Measurements from ENCODE around the gene INPP4A. TPM values are rescaled to one million over a fixed set of nuclear protein-coding genes. Genes with fewer than 3 reads are reported as not detected.

The INPP4A gene
- total and polyA plus RNA-seq, 2 donors (not counting 3 experiments of a cell fraction or from before 2014, with no cell fraction given): 14.9 to 28.8 TPM

DNA sequence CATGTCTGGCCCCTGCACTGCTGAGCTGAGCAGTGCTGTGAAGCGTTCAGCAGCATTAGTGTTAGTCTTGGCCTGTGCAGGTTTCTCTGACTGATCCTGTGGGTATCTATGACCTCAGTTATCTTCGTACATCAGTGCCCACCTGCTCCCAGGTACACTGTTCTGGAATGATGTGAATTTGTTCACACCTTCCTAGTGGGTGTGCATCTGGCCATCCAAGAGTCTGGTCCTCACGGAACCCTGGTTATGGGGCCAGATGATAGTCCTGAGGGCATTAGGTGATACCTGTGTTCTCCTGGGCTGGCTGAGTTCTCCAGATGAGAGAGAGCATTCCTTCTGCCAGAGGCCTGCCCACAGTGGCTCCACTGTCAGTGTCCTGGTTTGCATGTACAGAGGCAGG is 57.2 kb downstream of the INPP4A start:
- Histone ChIP-seq H3K27me3 (ENCODE audit: control insufficient read depth in 2 of 2, insufficient read depth in 2 of 2, low read length in 2 of 2) (no peaks in the 10 kb centered on the region), H3K4me1 (ENCODE audit: control insufficient read depth, extremely low read depth, insufficient read depth, low read length) (peaks cover 16% of the 10 kb centered on the region), H3K27ac (ENCODE audit: insufficient read depth, low read depth, low read length) (no peak overlapping the region), H3K9me1 (replicated peaks; ENCODE audit: control insufficient read depth, extremely low read depth, insufficient read depth, low read length) (no peaks in the 10 kb centered on the region), H2AFZ (ENCODE audit: low read depth, low read length) (no peak overlapping the region), H4K20me1 (replicated peaks; ENCODE audit: control insufficient read depth, extremely low read depth, insufficient read depth, low read length) (no peaks in the 10 kb centered on the region), H3K79me2 (ENCODE audit: control insufficient read depth, insufficient read depth, low read length) (no peaks in the 10 kb centered on the region), H3K9me3 (replicated peaks; ENCODE audit: control insufficient read depth, insufficient read depth, low read length) (no peaks in the 10 kb centered on the region), H3K9ac (replicated peaks; ENCODE audit: extremely low read depth, insufficient read depth, low read length) (no peak overlapping the region), H3K36me3 (ENCODE audit: control insufficient read depth in 2 of 2, extremely low read depth in 1 of 2, insufficient read depth in 2 of 2, low read length in 2 of 2) (no peaks in the 10 kb centered on the region), H3K4me3 (replicated peaks in 1 of 3; ENCODE audit: insufficient read depth in 1 of 3, low read depth in 1 of 3, low read length in 3 of 3) (no peak overlapping the region), H3K4me2 (ENCODE audit: insufficient read depth, low read length) (no peak overlapping the region)
- BruUV-seq (replicated peaks): no TSS peak
- dilution Hi-C loops (cut with MboI; ENCODE audit: extremely low pct_ligation_motif_present, low sequenced_read_pairs) (no loop called here), intact Hi-C loops (cut with micrococcal nuclease) (loop anchor here (2.0 to 5.0 kb wide), 3 partner anchors 57 to 105 kb away; partner anchors contain the start of genes COA5, INPP4A and UNC50)
- POLR2A ChIA-PET: no interaction called here
- no peak for TF ChIP-seq CTCF (IDR thresholded peaks at IDR 0.05; ENCODE audit: extremely low read depth in 1 of 2, insufficient read depth in 1 of 2, low read depth in 1 of 2, low read length in 2 of 2)
- no peak for TF ChIP-seq EZH2 (IDR thresholded peaks at IDR 0.05; ENCODE audit: borderline replicate concordance, low read depth, low read length, severe bottlenecking)
- TF ChIP-seq MAX (IDR thresholded peaks at IDR 0.05; ENCODE audit: insufficient read depth, insufficient read length): no peak
- TF ChIP-seq JUN (IDR thresholded peaks at IDR 0.05; ENCODE audit: borderline replicate concordance, insufficient read depth, insufficient read length, low read depth): no peak
- TF ChIP-seq POLR2AphosphoS5 (IDR thresholded peaks at IDR 0.05; ENCODE audit: insufficient read depth, low read depth, low read length): no peak
- TF ChIP-seq FOS (IDR thresholded peaks at IDR 0.05; ENCODE audit: borderline replicate concordance, insufficient read depth, low read length): no peak
- no peak for TF ChIP-seq GATA2 (IDR thresholded peaks at IDR 0.05; ENCODE audit: insufficient read depth, insufficient read length, low read depth, low read length)
- TF ChIP-seq POLR2A (IDR thresholded peaks at IDR 0.05; ENCODE audit: low read depth, low read length): no peak
- no peak for TF ChIP-seq MYC (IDR thresholded peaks at IDR 0.05; ENCODE audit: low read depth, low read length)
- no peak for FAIRE-seq
- DNase-seq (ENCODE audit: low read depth, low spot score): no peak
- CTCF ChIA-PET: interaction anchor here (1.7 kb wide), 1 partner anchor 89 kb away, joined by 4 read pairs; no protein-coding TSS in a partner anchor

All from endothelial cell of umbilical vein (primary cell).